Testis (tissue), 3 donors: Measurements from ENCODE around the gene MTIF3. TPM values are rescaled to one million over a fixed set of nuclear protein-coding genes. Genes with fewer than 3 reads are reported as not detected.

Experiments used
- DNase-seq: peaks from one replicate; pipeline ENCODE4 v3.0.0-alpha.2; 2019
- H3K27ac ChIP-seq, 2 donors: fragments of 200-600 bp; sonication (generic); one replicate each; pipeline ENCODE4 v1.5.1; 2019
- H3K27me3 ChIP-seq: fragments of 200-600 bp; sonication (generic); one replicate; pipeline ENCODE4 v1.5.1; 2019
- H3K36me3 ChIP-seq: fragments of 200-600 bp; sonication (generic); one replicate; pipeline ENCODE4 v1.5.1; 2017; ENCODE audit warnings: low read depth; ENCODE audit errors: missing control alignments
- H3K4me1 ChIP-seq: fragments of 200-600 bp; sonication (generic); one replicate; pipeline ENCODE4 v1.5.1; 2019
- H3K4me3 ChIP-seq, 2 donors: fragments of 200-600 bp; sonication (generic); one replicate each; pipeline ENCODE4 v1.5.1; 2017 to 2019
- H3K9me3 ChIP-seq: fragments of 200-600 bp; sonication (generic); one replicate; pipeline ENCODE4 v1.5.1; 2017
- POLR2A ChIP-seq: fragments of 450-650 bp; IDR thresholded peaks from one replicate; pipeline ENCODE4 v1.6.1; 2017; ENCODE audit warnings: antibody characterized with exemption, mild to moderate bottlenecking, moderate library complexity
- WGBS, 2 donors: methylation state at CpG; one replicate each; pipeline ENCODE4 v1.1.5; 2018; 5-methylcytosine and 5-hydroxymethylcytosine counted together
- intact Hi-C: fragments of 100-400 bp; cut with DNase I; formaldehyde crosslinking; loops from one replicate; pipeline ENCODE4 v1.15.1; 2023; ENCODE audit warnings: low total_unique reads
- polyA plus RNA-seq: library from polyadenylated mRNA; stranded (reverse); fragments of 350-450 nt; fragmentation: Illumina TruSeq; extraction: RNeasy Lipid Tissue Mini Kit (QIAGEN cat#74804); gene quantifications from one replicate; pipeline ENCODE4 v1.2.3, GENCODE V29; 2014; ENCODE audit warnings: low read depth, low replicate concordance; ENCODE audit not compliant: insufficient read depth
- total RNA-seq, 2 donors: library from RNA; depleted of rRNA; stranded (reverse); fragments of >200 nt; gene quantifications; one replicate each; pipeline ENCODE4 v1.2.3, GENCODE V29; 2016
- TF ChIP-seq, protein P1 (sequence below), 3 experiments: fragments of 450-650 bp in 2 of 3; fragments of 200-600 bp in 1 of 3; sonication (generic) in 1 of 3; IDR thresholded peaks; one replicate each; pipeline ENCODE4 v1.5.1; 2016 to 2019; ENCODE audit warnings: antibody characterized with exemption in 3 of 3, mild to moderate bottlenecking in 2 of 3, moderate library complexity in 1 of 3

MTIF3 gene
- total and polyA plus RNA-seq, 3 donors from 2014 or later = 87.6 to 141 (median 94.2) TPM

DNA sequence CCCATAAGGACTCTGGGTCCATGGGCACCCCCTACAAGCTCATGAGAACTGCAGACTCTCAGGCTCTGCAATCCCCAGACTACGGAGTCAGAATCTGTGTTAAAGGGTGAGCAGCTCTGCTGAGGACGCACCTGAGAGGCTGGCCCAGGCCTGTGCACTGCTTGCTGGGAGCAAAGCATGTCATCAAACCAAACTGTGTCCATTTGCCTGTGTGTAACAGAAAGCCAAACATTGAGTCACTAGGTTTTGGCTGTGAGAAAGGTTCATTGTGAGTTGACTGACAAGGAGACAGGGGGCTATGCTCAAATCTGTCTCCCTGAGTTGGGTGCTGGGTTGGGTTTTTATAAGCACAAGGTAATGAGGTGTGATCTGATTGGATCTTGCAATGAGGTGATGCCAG, 22.1 kb upstream of the MTIF3 start:
- no peaks in the 10 kb centered on the region for H3K4me1 ChIP-seq
- intact Hi-C loops = no loop called here
- no peaks in the 10 kb centered on the region for H3K9me3 ChIP-seq
- H3K36me3 ChIP-seq = no peaks in the 10 kb centered on the region
- TF ChIP-seq, protein P1, sequence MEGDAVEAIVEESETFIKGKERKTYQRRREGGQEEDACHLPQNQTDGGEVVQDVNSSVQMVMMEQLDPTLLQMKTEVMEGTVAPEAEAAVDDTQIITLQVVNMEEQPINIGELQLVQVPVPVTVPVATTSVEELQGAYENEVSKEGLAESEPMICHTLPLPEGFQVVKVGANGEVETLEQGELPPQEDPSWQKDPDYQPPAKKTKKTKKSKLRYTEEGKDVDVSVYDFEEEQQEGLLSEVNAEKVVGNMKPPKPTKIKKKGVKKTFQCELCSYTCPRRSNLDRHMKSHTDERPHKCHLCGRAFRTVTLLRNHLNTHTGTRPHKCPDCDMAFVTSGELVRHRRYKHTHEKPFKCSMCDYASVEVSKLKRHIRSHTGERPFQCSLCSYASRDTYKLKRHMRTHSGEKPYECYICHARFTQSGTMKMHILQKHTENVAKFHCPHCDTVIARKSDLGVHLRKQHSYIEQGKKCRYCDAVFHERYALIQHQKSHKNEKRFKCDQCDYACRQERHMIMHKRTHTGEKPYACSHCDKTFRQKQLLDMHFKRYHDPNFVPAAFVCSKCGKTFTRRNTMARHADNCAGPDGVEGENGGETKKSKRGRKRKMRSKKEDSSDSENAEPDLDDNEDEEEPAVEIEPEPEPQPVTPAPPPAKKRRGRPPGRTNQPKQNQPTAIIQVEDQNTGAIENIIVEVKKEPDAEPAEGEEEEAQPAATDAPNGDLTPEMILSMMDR (IDR thresholded peaks at IDR 0.05) = no peak
- TF ChIP-seq POLR2A = no peak
- DNase-seq = no peak
- 93 to 100% methylated on average over 2 of the region's 2 CpGs for WGBS, 2 donors
- no peak overlapping the region for H3K4me3 ChIP-seq
- no peak overlapping the region for H3K27ac ChIP-seq
- H3K27me3 ChIP-seq = no peaks in the 10 kb centered on the region

DNA sequence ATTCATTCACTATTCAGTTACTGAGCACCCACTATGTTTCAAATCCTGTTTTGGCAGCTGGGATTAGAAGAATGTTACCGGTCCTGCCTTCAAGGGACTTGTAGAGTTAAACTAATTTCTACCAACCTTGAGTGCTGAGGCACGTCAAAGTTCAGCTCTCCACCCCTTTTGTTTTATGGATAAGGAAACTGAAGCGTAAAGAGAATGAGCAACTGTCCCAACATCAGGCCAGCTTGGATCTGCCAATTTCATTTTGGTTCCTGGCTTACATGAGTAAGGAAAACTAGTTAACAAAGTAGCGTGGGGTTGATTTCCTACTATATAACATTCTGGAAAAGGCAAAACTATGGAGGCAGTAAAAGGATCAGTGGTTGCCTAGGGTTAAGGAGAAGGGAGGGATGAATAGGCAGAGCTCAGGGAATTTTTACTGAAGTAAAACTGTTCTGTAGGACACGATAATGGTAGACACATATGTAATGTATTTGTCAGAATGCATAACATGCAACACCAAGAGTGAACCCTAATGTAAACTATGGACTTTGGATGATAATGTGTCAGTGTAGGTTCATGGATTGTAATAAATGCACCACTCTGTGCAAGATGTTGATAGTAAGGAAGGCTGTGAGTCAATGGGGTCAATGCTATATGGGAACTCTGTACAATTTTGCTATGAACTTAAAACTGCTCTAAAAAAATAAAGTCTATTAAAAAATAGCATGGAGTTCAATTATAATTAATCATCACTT, 19.9 kb upstream of the MTIF3 start:
- intact Hi-C loops = no loop called here
- no peaks in the 10 kb centered on the region for H3K4me1 ChIP-seq
- no peaks in the 10 kb centered on the region for H3K9me3 ChIP-seq
- no peaks in the 10 kb centered on the region for H3K36me3 ChIP-seq
- TF ChIP-seq, protein P1 (IDR thresholded peaks at IDR 0.05) = no peak
- TF ChIP-seq POLR2A = no peak
- no peak overlapping the region for H3K4me3 ChIP-seq
- no peak for DNase-seq
- no peak overlapping the region for H3K27ac ChIP-seq
- no peaks in the 10 kb centered on the region for H3K27me3 ChIP-seq
- 76 to 79% methylated on average over 5 of the region's 5 CpGs for WGBS, 2 donors

DNA sequence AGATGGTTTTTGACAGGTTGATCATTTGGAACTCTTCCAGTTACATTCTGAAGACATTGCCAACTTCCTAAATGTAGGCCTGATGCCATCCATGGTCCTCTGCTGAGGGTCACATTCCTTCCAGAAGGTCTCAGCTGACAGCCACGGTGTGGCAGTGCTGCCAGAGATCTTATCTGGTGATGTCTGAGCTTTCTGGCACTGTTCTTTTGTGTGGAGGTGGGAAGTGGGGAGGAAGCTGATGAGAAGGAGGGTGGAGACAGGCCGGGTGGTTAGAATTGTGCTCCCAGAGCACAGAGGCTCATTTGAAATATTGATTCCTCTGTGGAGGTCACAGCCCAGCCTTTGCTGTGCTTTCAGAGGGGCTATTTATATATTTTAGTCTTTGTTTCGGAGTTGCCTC, 16.1 kb upstream of the MTIF3 start:
- H3K9me3 ChIP-seq = no peaks in the 10 kb centered on the region
- TF ChIP-seq, protein P1 (IDR thresholded peaks at IDR 0.05) = no peak
- TF ChIP-seq POLR2A = no peak
- intact Hi-C loops = no loop called here
- no peaks in the 10 kb centered on the region for H3K27me3 ChIP-seq
- 38 to 52% methylated on average over 3 of the region's 3 CpGs for WGBS, 2 donors
- no peaks in the 10 kb centered on the region for H3K36me3 ChIP-seq
- H3K4me1 ChIP-seq = no peaks in the 10 kb centered on the region
- DNase-seq = no peak
- H3K27ac ChIP-seq = no peak overlapping the region
- no peak overlapping the region for H3K4me3 ChIP-seq

DNA sequence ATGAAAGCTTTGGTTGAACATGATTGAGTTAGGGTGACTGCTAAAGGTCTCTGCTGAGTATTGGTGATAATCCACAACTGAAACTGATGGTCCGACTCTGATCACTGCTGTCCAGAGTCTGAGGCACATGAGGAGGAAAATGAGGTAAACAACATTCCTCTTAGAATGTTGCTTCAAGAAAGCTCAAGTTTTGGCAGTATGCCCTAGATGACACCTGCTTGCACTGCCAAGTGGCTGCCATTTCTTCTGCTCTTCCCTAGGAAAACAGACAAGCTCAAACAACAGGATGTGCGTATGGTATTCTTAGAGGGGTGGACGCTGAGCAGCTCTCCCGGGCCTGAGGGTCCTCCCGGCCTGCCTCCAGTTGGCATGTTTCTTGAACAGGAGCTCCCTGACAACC, 15.2 kb upstream of the MTIF3 start:
- DNase-seq = no peak
- Histone ChIP-seq H3K27ac (no peak overlapping the region), H3K27me3 (no peaks in the 10 kb centered on the region), H3K9me3 (no peaks in the 10 kb centered on the region), H3K36me3 (no peaks in the 10 kb centered on the region), H3K4me1 (no peaks in the 10 kb centered on the region), H3K4me3 (no peak overlapping the region)
- WGBS, 2 donors = 83 to 85% methylated on average over 4 to 5 of the region's 5 CpGs
- intact Hi-C loops = no loop called here
- TF ChIP-seq, protein P1 (IDR thresholded peaks at IDR 0.05) = no peak
- no peak for TF ChIP-seq POLR2A

DNA sequence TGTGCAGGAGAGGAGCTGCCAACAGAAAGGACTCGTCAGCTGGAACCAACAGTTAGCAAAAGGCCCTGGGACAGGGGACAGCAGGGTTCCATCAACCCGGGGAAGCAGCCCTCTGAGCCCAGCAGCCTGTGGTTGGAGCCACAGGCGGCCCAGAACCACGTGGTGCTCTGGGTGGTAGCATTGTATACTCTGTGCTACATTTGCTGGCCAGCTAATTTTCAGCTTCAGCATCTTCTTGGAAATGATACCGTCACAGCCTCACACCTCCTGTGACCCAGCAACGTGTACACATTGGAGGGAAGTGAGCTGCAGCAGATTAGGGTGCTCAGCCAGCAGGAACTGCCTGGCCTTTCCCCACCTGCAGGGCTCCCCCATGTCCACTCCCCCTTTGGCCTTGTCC, 13.1 kb upstream of the MTIF3 start:
- WGBS, 2 donors = 66 to 67% methylated on average over 5 to 6 of the region's 6 CpGs
- Histone ChIP-seq H3K27ac (no peak overlapping the region), H3K4me3 (no peak overlapping the region), H3K9me3 (no peaks in the 10 kb centered on the region), H3K36me3 (no peaks in the 10 kb centered on the region), H3K4me1 (no peaks in the 10 kb centered on the region), H3K27me3 (no peaks in the 10 kb centered on the region)
- TF ChIP-seq POLR2A = no peak
- TF ChIP-seq, protein P1 (IDR thresholded peaks at IDR 0.05) = no peak
- intact Hi-C loops = no loop called here
- DNase-seq = no peak
